Gastrocnemius medialis (tissue), 4 donors: Measurements from ENCODE around the gene ASB5. TPM values are rescaled to one million over a fixed set of nuclear protein-coding genes. Genes with fewer than 3 reads are reported as not detected.

Experiments
- ATAC-seq, 2 donors: fragments of 150-250 bp; one replicate each; pipeline ENCODE4 v1.9.1; 2016
- DNase-seq, 2 donors: peaks; one replicate each; pipeline ENCODE4 v3.0.0-alpha.2; 2019
- H3K27ac ChIP-seq, 4 donors: fragments of 200-600 bp; sonication (generic); 1 replicate in 1 of 4; 2 replicates in 3 of 4; pipeline ENCODE4 v1.5.1; 2016 to 2018; ENCODE audit warnings: mild to moderate bottlenecking in 2 of 4, moderate library complexity in 1 of 4
- H3K27me3 ChIP-seq, 3 donors: fragments of 200-600 bp; sonication (generic) in 2 of 3; 1 replicate in 1 of 3; 2 replicates in 2 of 3; pipeline versions ENCODE4 v1.5.1 to v1.6.0; 2016 to 2019; ENCODE audit warnings: mild to moderate bottlenecking in 1 of 3, moderate library complexity in 1 of 3
- H3K36me3 ChIP-seq, 2 donors: fragments of 200-600 bp; sonication (generic) in 1 of 2; one replicate each; pipeline ENCODE4 v1.5.1; 2017 to 2018
- H3K4me1 ChIP-seq, 2 donors: fragments of 200-600 bp; sonication (generic) in 1 of 2; one replicate each; pipeline ENCODE4 v1.5.1; 2016 to 2017; ENCODE audit warnings: mild to moderate bottlenecking in 2 of 2
- H3K4me3 ChIP-seq, 4 donors: fragments of 200-600 bp; sonication (generic) in 3 of 4; 1 replicate in 1 of 4; 2 replicates in 3 of 4; pipeline ENCODE4 v1.5.1; 2016 to 2019; ENCODE audit warnings: mild to moderate bottlenecking in 2 of 4
- H3K9me3 ChIP-seq, 3 donors: fragments of 200-600 bp; sonication (generic) in 2 of 3; 1 replicate in 1 of 3; 2 replicates in 2 of 3; pipeline ENCODE4 v1.5.1; 2016 to 2019
- POLR2A ChIP-seq, 2 donors: fragments of 450-650 bp; IDR thresholded peaks; one replicate each; pipeline ENCODE4 v1.6.1; 2017; ENCODE audit warnings: antibody characterized with exemption in 2 of 2, mild to moderate bottlenecking in 2 of 2, moderate library complexity in 2 of 2
- in situ Hi-C, 4 donors: fragments of 200-750 bp; cut with MboI; loops; one replicate each; pipeline versions ENCODE4 v1.15.0 to v1.8.0; 2017; ENCODE audit warnings: low sequenced_read_pairs in 4 of 4
- intact Hi-C: fragments of 100-400 bp; cut with DNase I; formaldehyde crosslinking; loops from one replicate; pipeline ENCODE4 v1.15.1; 2023; ENCODE audit warnings: low total_unique reads
- total RNA-seq, 4 donors: library from RNA; depleted of rRNA; stranded (reverse); fragments of >200 nt; gene quantifications; one replicate each; pipeline versions ENCODE4 v1.1.0 to v1.2.3, GENCODE V29; 2016
- TF ChIP-seq, protein P1 (sequence below), 5 experiments: fragments of 450-650 bp in 3 of 5; fragments of 200-600 bp in 2 of 5; sonication (generic) in 2 of 5; IDR thresholded peaks in 4 of 5; conservative IDR thresholded peaks in 1 of 5; 1 replicate in 4 of 5; 2 replicates in 1 of 5; pipeline ENCODE4 v1.5.1; 2016 to 2019; ENCODE audit warnings: antibody characterized with exemption in 5 of 5, mild to moderate bottlenecking in 3 of 5, moderate library complexity in 3 of 5

Gene ASB5
- total RNA-seq, 4 donors from 2014 or later = 48.7 to 284 (median 179) TPM

DNA sequence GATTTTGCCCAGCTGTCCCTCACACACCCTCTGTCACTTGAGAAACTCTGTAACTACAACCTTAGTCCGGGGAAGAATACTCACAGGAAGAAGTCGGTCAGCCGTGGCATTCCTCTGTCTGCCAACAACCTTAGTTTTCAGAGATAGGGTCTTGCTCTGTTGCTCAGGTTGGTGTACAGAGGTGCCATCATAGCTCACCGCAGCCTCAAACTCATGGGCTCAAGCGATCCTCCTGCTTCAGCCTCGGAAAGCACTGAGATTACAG is 38.6 kb upstream of the ASB5 start:
- H3K4me1 ChIP-seq = no peaks in the 10 kb centered on the region
- H3K36me3 ChIP-seq = no peaks in the 10 kb centered on the region
- H3K27ac ChIP-seq = no peak overlapping the region
- TF ChIP-seq POLR2A (IDR thresholded peaks at IDR 0.05) = no peak
- TF ChIP-seq, protein P1, sequence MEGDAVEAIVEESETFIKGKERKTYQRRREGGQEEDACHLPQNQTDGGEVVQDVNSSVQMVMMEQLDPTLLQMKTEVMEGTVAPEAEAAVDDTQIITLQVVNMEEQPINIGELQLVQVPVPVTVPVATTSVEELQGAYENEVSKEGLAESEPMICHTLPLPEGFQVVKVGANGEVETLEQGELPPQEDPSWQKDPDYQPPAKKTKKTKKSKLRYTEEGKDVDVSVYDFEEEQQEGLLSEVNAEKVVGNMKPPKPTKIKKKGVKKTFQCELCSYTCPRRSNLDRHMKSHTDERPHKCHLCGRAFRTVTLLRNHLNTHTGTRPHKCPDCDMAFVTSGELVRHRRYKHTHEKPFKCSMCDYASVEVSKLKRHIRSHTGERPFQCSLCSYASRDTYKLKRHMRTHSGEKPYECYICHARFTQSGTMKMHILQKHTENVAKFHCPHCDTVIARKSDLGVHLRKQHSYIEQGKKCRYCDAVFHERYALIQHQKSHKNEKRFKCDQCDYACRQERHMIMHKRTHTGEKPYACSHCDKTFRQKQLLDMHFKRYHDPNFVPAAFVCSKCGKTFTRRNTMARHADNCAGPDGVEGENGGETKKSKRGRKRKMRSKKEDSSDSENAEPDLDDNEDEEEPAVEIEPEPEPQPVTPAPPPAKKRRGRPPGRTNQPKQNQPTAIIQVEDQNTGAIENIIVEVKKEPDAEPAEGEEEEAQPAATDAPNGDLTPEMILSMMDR (IDR thresholded peaks at IDR 0.05 in 4 of 5, conservative IDR thresholded peaks at IDR 0.05 in 1 of 5) = no peak
- H3K27me3 ChIP-seq = no peaks in the 10 kb centered on the region
- H3K4me3 ChIP-seq = no peak overlapping the region
- DNase-seq = no peak
- intact Hi-C loops = no loop called here
- no peak for ATAC-seq
- in situ Hi-C loops = no loop called here
- H3K9me3 ChIP-seq = no peaks in the 10 kb centered on the region

DNA sequence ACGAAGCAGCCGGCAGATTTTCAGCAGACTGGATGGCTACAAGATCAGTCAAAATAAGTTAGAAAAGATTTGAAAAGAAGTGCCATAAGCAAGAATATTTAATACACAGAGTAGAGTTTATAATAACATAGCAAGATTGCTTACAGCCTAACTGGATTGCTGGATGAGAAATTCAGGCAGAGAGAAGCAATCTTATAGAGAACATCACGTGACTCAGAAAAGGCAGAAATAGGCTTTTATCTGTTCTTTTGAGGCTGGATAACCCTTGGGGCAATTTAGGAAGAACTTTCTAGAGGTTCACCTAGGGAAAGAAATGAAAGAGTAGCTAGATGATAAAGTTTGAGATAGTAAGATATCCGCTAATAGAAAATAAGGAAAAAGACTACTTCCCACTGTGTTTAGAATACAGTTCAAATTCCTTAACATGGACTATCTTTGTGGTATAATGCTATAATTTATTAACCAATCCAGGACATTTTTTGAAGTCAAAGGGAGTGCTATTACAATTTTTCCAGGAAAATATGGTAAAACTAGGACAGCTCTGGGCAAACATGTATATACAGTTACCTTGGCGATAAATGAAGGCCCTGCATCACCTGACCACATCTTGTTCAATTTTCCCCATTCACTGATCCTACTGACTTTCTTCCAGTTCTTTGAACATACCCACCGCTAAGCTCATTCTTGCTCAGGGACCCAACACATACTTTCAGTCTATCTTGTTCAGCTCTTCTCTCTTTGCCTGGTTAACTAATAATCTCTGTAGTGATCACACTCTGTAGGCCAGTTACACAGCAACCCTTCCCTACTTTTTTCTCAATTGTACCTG is 38.0 kb upstream of the ASB5 start:
- Histone ChIP-seq H3K36me3 (no peaks in the 10 kb centered on the region), H3K4me3 (no peak overlapping the region), H3K27me3 (no peaks in the 10 kb centered on the region), H3K4me1 (no peaks in the 10 kb centered on the region), H3K27ac (no peak overlapping the region), H3K9me3 (no peaks in the 10 kb centered on the region)
- TF ChIP-seq, protein P1 (IDR thresholded peaks at IDR 0.05 in 4 of 5, conservative IDR thresholded peaks at IDR 0.05 in 1 of 5) = no peak
- no peak for TF ChIP-seq POLR2A (IDR thresholded peaks at IDR 0.05)
- intact Hi-C loops (no loop called here), in situ Hi-C loops (no loop called here)
- no peak for ATAC-seq
- no peak for DNase-seq

DNA sequence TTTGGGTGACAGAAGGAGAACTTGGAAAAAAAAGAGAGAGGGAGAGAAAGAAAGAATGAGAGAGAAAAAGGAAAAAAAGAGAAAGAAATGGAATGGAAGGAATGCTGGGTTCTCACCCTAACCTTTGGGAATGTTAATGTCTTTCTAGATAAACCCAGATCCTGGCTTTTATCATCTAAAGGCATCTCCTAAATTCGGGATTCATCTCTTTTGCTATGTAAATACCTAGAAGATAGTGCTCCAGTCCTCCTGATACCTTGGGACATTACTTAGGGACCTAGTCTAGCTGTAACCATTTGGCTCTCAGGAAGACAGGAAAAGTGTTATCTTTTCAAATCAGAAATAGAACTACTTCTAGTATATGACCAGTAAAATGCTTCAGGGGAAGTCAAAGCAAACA is 34.9 kb upstream of the ASB5 start:
- in situ Hi-C loops = no loop called here

DNA sequence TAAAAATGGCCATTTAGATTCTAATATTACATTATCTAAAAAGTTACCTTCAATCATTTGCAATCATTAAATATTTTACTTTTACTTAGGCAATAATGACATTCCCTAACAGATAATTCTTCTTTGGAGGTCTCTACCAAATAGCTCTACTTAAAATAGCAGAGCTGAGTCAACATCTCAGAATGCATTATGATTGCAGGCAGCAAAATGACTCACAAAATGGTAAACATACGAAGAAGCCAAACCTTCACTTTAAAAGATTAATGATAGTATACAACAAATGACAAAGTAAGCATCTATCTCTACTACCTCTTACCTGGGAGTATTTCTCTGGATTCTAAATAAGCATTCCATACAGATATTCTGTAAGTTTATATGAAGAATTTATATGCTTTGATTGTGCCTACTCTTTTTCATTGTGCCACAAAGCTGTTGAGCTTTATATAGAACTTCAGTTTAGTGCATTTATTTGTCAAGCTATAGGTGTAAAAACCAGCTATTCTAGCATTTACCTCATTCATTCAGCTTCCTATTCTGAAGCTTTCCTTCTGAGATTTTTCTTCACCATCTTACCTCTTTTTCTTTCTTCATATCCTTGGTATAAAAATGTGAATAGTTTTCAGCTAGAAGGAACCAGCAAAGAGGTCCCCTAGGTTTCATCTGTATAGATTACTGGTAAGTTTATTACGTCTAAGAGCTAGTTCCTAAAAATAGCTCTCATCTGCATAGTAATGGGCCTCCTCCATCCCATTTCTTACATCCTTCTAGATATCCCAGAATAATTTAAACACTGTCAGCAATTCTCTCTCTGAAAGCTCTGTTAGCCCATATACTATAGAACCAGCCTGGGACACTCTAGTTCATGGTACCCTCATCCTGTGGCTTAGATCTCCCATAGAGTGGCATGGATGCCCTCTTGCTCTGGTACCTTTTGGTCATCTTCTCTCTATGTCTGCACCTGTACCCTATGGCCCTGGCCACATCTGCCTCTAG is 33.6 kb upstream of the ASB5 start:
- in situ Hi-C loops = no loop called here
- H3K27me3 ChIP-seq = no peaks in the 10 kb centered on the region
- no peak overlapping the region for H3K27ac ChIP-seq
- H3K9me3 ChIP-seq = no peaks in the 10 kb centered on the region
- no peak for TF ChIP-seq POLR2A (IDR thresholded peaks at IDR 0.05)
- TF ChIP-seq, protein P1 (IDR thresholded peaks at IDR 0.05 in 4 of 5, conservative IDR thresholded peaks at IDR 0.05 in 1 of 5) = no peak
- DNase-seq (no peak), ATAC-seq (no peak)
- H3K4me1 ChIP-seq = no peaks in the 10 kb centered on the region
- H3K36me3 ChIP-seq = no peaks in the 10 kb centered on the region
- H3K4me3 ChIP-seq = no peak overlapping the region
- intact Hi-C loops = no loop called here

More for the DNA sequence above, 34.9 kb upstream of the ASB5 start:
- no peak overlapping the region for H3K4me3 ChIP-seq
- ATAC-seq (no peak), DNase-seq (no peak)
- no peak overlapping the region for H3K27ac ChIP-seq
- no peaks in the 10 kb centered on the region for H3K9me3 ChIP-seq
- H3K36me3 ChIP-seq = no peaks in the 10 kb centered on the region
- no peak for TF ChIP-seq POLR2A (IDR thresholded peaks at IDR 0.05)
- TF ChIP-seq, protein P1 (IDR thresholded peaks at IDR 0.05 in 4 of 5, conservative IDR thresholded peaks at IDR 0.05 in 1 of 5) = no peak
- H3K27me3 ChIP-seq = no peaks in the 10 kb centered on the region
- no peaks in the 10 kb centered on the region for H3K4me1 ChIP-seq
- intact Hi-C loops = no loop called here
